ENCODE results near the gene TAS2R40.
"Not testable (repeated sequence)": the region's sequence is repeated elsewhere in the genome, so short reads cannot be mapped to it uniquely, and the experiment has no call there.

Gene TAS2R40

GRCh38 chr7:143221737-143222136 lies at the start of gene TAS2R40:
Gene TAS2R40, plus strand, starts transcription at chr7:143222037. Its CDS starts 42 bp downstream, at chr7:143222079.
- H3K4me1 ChIP-seq (ENCODE audit: insufficient read depth, insufficient read length), result no peaks in the 10 kb centered on the region

DNA sequence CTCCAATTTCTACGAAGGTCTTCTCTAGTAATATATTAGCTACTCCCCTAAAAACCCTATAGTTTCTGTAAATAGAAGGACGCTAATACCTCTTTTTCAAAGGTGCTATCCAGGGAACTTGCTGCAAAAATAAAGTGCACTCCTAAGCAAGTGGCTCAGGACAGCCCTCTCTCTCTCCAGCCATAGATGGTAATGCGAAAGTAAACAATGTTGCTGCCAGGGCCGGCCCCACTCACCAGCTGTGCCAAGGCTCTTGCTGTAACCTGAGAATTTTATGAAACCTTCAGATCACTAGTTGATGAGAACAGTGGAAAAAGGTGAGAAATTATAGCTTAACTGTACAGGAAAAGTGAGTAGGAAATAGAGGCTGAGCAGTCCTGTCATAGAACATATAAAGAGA lies 49.5 kb upstream of the TAS2R40 start:
- Histone ChIP-seq H3K9me3 (ENCODE audit: insufficient read depth, low read length) (peaks cover 3% of the 10 kb centered on the region; the same call in 1 of the 2 replicates), H3K4me1 (ENCODE audit: insufficient read depth, insufficient read length) (no peaks in the 10 kb centered on the region), H3K36me3 (ENCODE audit: insufficient read depth, insufficient read length, low read length) (no peaks in the 10 kb centered on the region), H3K4me3 (ENCODE audit: insufficient read length, low read depth) (no peak overlapping the region), H3K27me3 (ENCODE audit: insufficient read depth, insufficient read length) (no peaks in the 10 kb centered on the region), H3K9ac (ENCODE audit: insufficient read length, low read depth) (no peak overlapping the region)
- no peak for TF ChIP-seq ZNF274 (IDR thresholded peaks at IDR 0.05; ENCODE audit: low read depth, low read length)
- no peak for TF ChIP-seq YY1 (IDR thresholded peaks at IDR 0.05; ENCODE audit: insufficient read depth, insufficient read length)
- no peak for TF ChIP-seq SUZ12 (IDR thresholded peaks at IDR 0.05; ENCODE audit: extremely low read depth, insufficient read depth, insufficient read length)
- no peak for DNase-seq (ENCODE audit: low read depth, low spot score)

More at GRCh38 chr7:143221737-143222136, at the start of gene TAS2R40:
- H3K36me3 ChIP-seq (ENCODE audit: insufficient read depth, insufficient read length, low read length), result no peaks in the 10 kb centered on the region
- no peaks in the 10 kb centered on the region for H3K9me3 ChIP-seq (ENCODE audit: insufficient read depth, low read length)
- H3K9ac ChIP-seq (ENCODE audit: insufficient read length, low read depth), result no peak within 1 kb of the TSS
- no peaks in the 10 kb centered on the region for H3K27me3 ChIP-seq (ENCODE audit: insufficient read depth, insufficient read length)
- H3K4me3 ChIP-seq (ENCODE audit: insufficient read length, low read depth), result no peak within 1 kb of the TSS
- DNase-seq (ENCODE audit: low read depth, low spot score), result no peak
- TF ChIP-seq ZNF274 (IDR thresholded peaks at IDR 0.05; ENCODE audit: low read depth, low read length) (no peak), YY1 (IDR thresholded peaks at IDR 0.05; ENCODE audit: insufficient read depth, insufficient read length) (no peak), SUZ12 (IDR thresholded peaks at IDR 0.05; ENCODE audit: extremely low read depth, insufficient read depth, insufficient read length) (no peak)

GRCh38 chr7:143176128-143176527 lies 45.7 kb upstream of the TAS2R40 start:
- TF ChIP-seq SUZ12 (IDR thresholded peaks at IDR 0.05; ENCODE audit: extremely low read depth, insufficient read depth, insufficient read length), result no peak
- TF ChIP-seq ZNF274 (IDR thresholded peaks at IDR 0.05; ENCODE audit: low read depth, low read length), result no peak
- no peak for TF ChIP-seq YY1 (IDR thresholded peaks at IDR 0.05; ENCODE audit: insufficient read depth, insufficient read length)
- Histone ChIP-seq H3K4me3 (ENCODE audit: insufficient read length, low read depth) (no peak overlapping the region), H3K9ac (ENCODE audit: insufficient read length, low read depth) (no peak overlapping the region), H3K9me3 (ENCODE audit: insufficient read depth, low read length) (peaks cover 13% of the 10 kb centered on the region; the same call in 1 of the 2 replicates), H3K27me3 (ENCODE audit: insufficient read depth, insufficient read length) (no peaks in the 10 kb centered on the region), H3K4me1 (ENCODE audit: insufficient read depth, insufficient read length) (no peaks in the 10 kb centered on the region), H3K36me3 (ENCODE audit: insufficient read depth, insufficient read length, low read length) (no peaks in the 10 kb centered on the region)
- no peak for DNase-seq (ENCODE audit: low read depth, low spot score)

DNA sequence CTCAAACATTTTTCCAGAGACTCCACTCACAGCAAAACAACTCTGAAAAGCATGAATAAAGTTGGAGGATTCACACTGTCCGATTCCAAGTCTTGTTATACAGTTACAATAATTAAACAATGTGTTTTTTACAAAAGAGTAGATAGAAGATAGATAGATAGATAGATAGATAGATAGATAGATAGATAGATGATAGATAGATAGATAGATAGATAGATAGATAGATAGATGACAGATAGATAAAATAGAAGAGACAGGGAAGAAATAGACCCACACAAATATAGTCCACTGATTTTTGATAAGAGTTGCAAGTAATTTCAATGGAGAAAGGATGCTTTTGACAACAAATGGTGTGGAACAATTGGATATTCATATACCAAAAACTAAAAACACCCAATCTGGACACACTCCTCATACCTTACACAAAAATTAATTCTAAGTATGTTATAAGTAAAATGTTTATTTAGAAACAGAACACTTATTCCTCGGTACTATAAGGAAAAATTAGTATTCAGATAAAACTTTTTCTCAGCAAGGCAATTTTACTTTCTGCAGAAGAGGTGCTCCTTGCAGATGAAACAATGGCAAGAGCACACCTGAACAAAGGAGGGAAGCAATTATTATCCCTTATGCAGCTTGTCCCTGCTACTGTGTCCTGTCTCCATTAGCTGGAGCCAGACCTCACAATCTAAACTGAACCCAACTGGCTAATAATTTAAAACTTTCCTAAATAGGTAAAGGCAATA lies 44.3 kb upstream of the TAS2R40 start:
- DNase-seq (ENCODE audit: low read depth, low spot score), result no peak
- H3K9me3 ChIP-seq (ENCODE audit: insufficient read depth, low read length), result peaks cover 13% of the 10 kb centered on the region; the same call in 1 of the 2 replicates
- H3K36me3 ChIP-seq (ENCODE audit: insufficient read depth, insufficient read length, low read length), result no peaks in the 10 kb centered on the region
- no peaks in the 10 kb centered on the region for H3K4me1 ChIP-seq (ENCODE audit: insufficient read depth, insufficient read length)
- no peak for TF ChIP-seq ZNF274 (IDR thresholded peaks at IDR 0.05; ENCODE audit: low read depth, low read length)
- no peak for TF ChIP-seq SUZ12 (IDR thresholded peaks at IDR 0.05; ENCODE audit: extremely low read depth, insufficient read depth, insufficient read length)
- no peak for TF ChIP-seq YY1 (IDR thresholded peaks at IDR 0.05; ENCODE audit: insufficient read depth, insufficient read length)
- H3K9ac ChIP-seq (ENCODE audit: insufficient read length, low read depth), result no peak overlapping the region
- no peaks in the 10 kb centered on the region for H3K27me3 ChIP-seq (ENCODE audit: insufficient read depth, insufficient read length)
- no peak overlapping the region for H3K4me3 ChIP-seq (ENCODE audit: insufficient read length, low read depth)

- peaks cover 13% of the 10 kb centered on the region; the same call in 1 of the 2 replicates for H3K9me3 ChIP-seq (ENCODE audit: insufficient read depth, low read length)
- not testable (repeated sequence) for H3K36me3 ChIP-seq (ENCODE audit: insufficient read depth, insufficient read length, low read length); DNase-seq (ENCODE audit: low read depth, low spot score); H3K4me3 ChIP-seq (ENCODE audit: insufficient read length, low read depth); H3K4me1 ChIP-seq (ENCODE audit: insufficient read depth, insufficient read length); H3K27me3 ChIP-seq (ENCODE audit: insufficient read depth, insufficient read length); H3K9ac ChIP-seq (ENCODE audit: insufficient read length, low read depth)
These were observed 41.1 kb upstream of the TAS2R40 start for GRCh38 chr7:143180771-143181170.

- no peak overlapping the region for H3K9ac ChIP-seq (ENCODE audit: insufficient read length, low read depth)
- TF ChIP-seq SUZ12 (IDR thresholded peaks at IDR 0.05; ENCODE audit: extremely low read depth, insufficient read depth, insufficient read length) (no peak), YY1 (IDR thresholded peaks at IDR 0.05; ENCODE audit: insufficient read depth, insufficient read length) (no peak), ZNF274 (IDR thresholded peaks at IDR 0.05; ENCODE audit: low read depth, low read length) (no peak)
- H3K36me3 ChIP-seq (ENCODE audit: insufficient read depth, insufficient read length, low read length), result no peaks in the 10 kb centered on the region
- H3K27me3 ChIP-seq (ENCODE audit: insufficient read depth, insufficient read length), result no peaks in the 10 kb centered on the region
- peaks cover 13% of the 10 kb centered on the region; the same call in 1 of the 2 replicates for H3K9me3 ChIP-seq (ENCODE audit: insufficient read depth, low read length)
- no peak for DNase-seq (ENCODE audit: low read depth, low spot score)
- H3K4me1 ChIP-seq (ENCODE audit: insufficient read depth, insufficient read length), result no peaks in the 10 kb centered on the region
- no peak overlapping the region for H3K4me3 ChIP-seq (ENCODE audit: insufficient read length, low read depth)
These were observed 40.5 kb upstream of the TAS2R40 start for GRCh38 chr7:143181349-143181748.

GRCh38 chr7:143183024-143183423 lies 38.8 kb upstream of the TAS2R40 start, which contains the start of gene TAS2R39:
Gene TAS2R39, plus strand, starts transcription at chr7:143183419. Its CDS starts 0 bp downstream, at chr7:143183419.
- H3K4me3 ChIP-seq (ENCODE audit: insufficient read length, low read depth), result no peak within 1 kb of the TSS
- H3K9ac ChIP-seq (ENCODE audit: insufficient read length, low read depth), result no peak within 1 kb of the TSS
- no peaks in the 10 kb centered on the region for H3K36me3 ChIP-seq (ENCODE audit: insufficient read depth, insufficient read length, low read length)
- TF ChIP-seq YY1 (IDR thresholded peaks at IDR 0.05; ENCODE audit: insufficient read depth, insufficient read length) (no peak), ZNF274 (IDR thresholded peaks at IDR 0.05; ENCODE audit: low read depth, low read length) (no peak), SUZ12 (IDR thresholded peaks at IDR 0.05; ENCODE audit: extremely low read depth, insufficient read depth, insufficient read length) (no peak)
- no peaks in the 10 kb centered on the region for H3K4me1 ChIP-seq (ENCODE audit: insufficient read depth, insufficient read length)
- H3K9me3 ChIP-seq (ENCODE audit: insufficient read depth, low read length), result peaks cover 3% of the 10 kb centered on the region; the same call in 1 of the 2 replicates
- H3K27me3 ChIP-seq (ENCODE audit: insufficient read depth, insufficient read length), result no peaks in the 10 kb centered on the region
- no peak for DNase-seq (ENCODE audit: low read depth, low spot score)

Data from NT2/D1 (cell line).